Measurements from ENCODE around the gene EPB41L4A.

The EPB41L4A gene

GRCh38 chr5:112312295-112313275, 106.5 kb downstream of the EPB41L4A start:
- Histone ChIP-seq H3K27me3 (ENCODE audit: insufficient read depth, low read depth, severe bottlenecking) (no peaks in the 10 kb centered on the region), H3K36me3 (no peaks in the 10 kb centered on the region), H3K9me3 (ENCODE audit: severe bottlenecking) (no peaks in the 10 kb centered on the region), H3K4me3 (ENCODE audit: low read depth, low read length) (no peak overlapping the region), H3K27ac (no peak overlapping the region)
- DNase-seq, result no peak
- TF ChIP-seq CTCF (IDR thresholded peaks at IDR 0.05; ENCODE audit: low read depth, low read length), result no peak

- TF ChIP-seq CTCF (IDR thresholded peaks at IDR 0.05; ENCODE audit: low read depth, low read length), result no peak
- H3K36me3 ChIP-seq, result no peaks in the 10 kb centered on the region
- H3K27me3 ChIP-seq (ENCODE audit: insufficient read depth, low read depth, severe bottlenecking), result no peaks in the 10 kb centered on the region
- no peak overlapping the region for H3K4me3 ChIP-seq (ENCODE audit: low read depth, low read length)
- H3K9me3 ChIP-seq (ENCODE audit: severe bottlenecking), result no peaks in the 10 kb centered on the region
- DNase-seq, result no peak
- no peak overlapping the region for H3K27ac ChIP-seq
These were observed 108.3 kb downstream of the EPB41L4A start for GRCh38 chr5:112310746-112311145.

GRCh38 chr5:112308608-112309007, 110.5 kb downstream of the EPB41L4A start:
- Histone ChIP-seq H3K27me3 (ENCODE audit: insufficient read depth, low read depth, severe bottlenecking) (no peaks in the 10 kb centered on the region), H3K4me3 (ENCODE audit: low read depth, low read length) (no peak overlapping the region), H3K27ac (no peak overlapping the region), H3K9me3 (ENCODE audit: severe bottlenecking) (no peaks in the 10 kb centered on the region), H3K36me3 (no peaks in the 10 kb centered on the region)
- TF ChIP-seq CTCF (IDR thresholded peaks at IDR 0.05; ENCODE audit: low read depth, low read length), result no peak
- DNase-seq, result no peak

- no peak overlapping the region for H3K27ac ChIP-seq
- no peaks in the 10 kb centered on the region for H3K9me3 ChIP-seq (ENCODE audit: severe bottlenecking)
- H3K4me3 ChIP-seq (ENCODE audit: low read depth, low read length), result no peak overlapping the region
- no peak for TF ChIP-seq CTCF (IDR thresholded peaks at IDR 0.05; ENCODE audit: low read depth, low read length)
- DNase-seq, result no peak
- H3K36me3 ChIP-seq, result no peaks in the 10 kb centered on the region
- no peaks in the 10 kb centered on the region for H3K27me3 ChIP-seq (ENCODE audit: insufficient read depth, low read depth, severe bottlenecking)
These were observed 112.1 kb downstream of the EPB41L4A start for GRCh38 chr5:112306956-112307355.

- Histone ChIP-seq H3K36me3 (no peaks in the 10 kb centered on the region), H3K4me3 (ENCODE audit: low read depth, low read length) (no peak overlapping the region), H3K27ac (no peak overlapping the region), H3K9me3 (ENCODE audit: severe bottlenecking) (no peaks in the 10 kb centered on the region), H3K27me3 (ENCODE audit: insufficient read depth, low read depth, severe bottlenecking) (no peaks in the 10 kb centered on the region)
- TF ChIP-seq CTCF (IDR thresholded peaks at IDR 0.05; ENCODE audit: low read depth, low read length), result no peak
- no peak for DNase-seq
These were observed 114.3 kb downstream of the EPB41L4A start for GRCh38 chr5:112304743-112305142.

All from WERI-Rb-1 (cell line).